22Rv1 (cell line): ENCODE measurements around the gene MBD6.

Experiments
- H3K27ac ChIP-seq: fragments of 450-650 bp; 2 replicates; pipeline ENCODE4 v1.5.1; 2017
- ZFX ChIP-seq: fragments of 450-650 bp; IDR thresholded peaks from 2 replicates; pipeline ENCODE4 v1.6.1; 2017; ENCODE audit warnings: antibody characterized with exemption, borderline replicate concordance
- TF ChIP-seq, protein P1 (sequence below): fragments of 450-650 bp; IDR thresholded peaks from 2 replicates; pipeline ENCODE4 v1.5.1; 2017; ENCODE audit warnings: mild to moderate bottlenecking

Gene MBD6

DNA sequence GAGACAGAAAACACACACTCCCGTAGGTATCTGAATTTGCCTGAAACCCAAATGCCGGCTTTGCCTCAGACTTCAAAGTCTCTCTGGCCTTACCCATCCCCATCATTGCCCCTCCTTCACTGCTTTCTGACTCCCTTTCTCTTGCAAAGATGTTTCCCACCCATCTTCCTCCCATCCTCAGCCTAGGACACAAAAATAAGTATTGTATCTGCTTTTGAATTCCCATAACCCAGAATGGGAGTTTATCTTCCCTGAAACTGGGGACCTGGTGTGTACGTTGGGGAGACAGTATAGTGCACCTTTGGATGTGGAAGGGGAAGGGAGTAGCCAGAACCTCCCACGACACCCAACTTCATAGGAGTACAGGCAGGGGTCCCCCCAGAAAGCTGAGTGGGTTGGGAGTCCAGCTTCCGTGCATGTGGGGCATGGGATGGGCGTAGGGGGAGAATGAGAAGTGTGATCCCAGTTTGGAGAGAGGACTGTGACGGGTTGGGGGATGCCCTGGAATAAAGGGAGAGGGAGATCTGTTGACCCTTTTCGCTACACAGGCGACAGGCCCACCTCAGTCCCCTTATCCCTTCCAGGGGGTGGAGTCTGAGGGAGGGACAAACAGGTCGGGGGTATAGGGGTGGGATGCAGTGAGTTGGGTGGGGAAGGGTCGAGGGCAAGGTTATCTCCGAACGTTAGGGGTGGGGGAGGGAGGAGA lies 26.7 kb downstream of the MBD6 start:
- TF ChIP-seq ZFX = no peak
- TF ChIP-seq, protein P1, sequence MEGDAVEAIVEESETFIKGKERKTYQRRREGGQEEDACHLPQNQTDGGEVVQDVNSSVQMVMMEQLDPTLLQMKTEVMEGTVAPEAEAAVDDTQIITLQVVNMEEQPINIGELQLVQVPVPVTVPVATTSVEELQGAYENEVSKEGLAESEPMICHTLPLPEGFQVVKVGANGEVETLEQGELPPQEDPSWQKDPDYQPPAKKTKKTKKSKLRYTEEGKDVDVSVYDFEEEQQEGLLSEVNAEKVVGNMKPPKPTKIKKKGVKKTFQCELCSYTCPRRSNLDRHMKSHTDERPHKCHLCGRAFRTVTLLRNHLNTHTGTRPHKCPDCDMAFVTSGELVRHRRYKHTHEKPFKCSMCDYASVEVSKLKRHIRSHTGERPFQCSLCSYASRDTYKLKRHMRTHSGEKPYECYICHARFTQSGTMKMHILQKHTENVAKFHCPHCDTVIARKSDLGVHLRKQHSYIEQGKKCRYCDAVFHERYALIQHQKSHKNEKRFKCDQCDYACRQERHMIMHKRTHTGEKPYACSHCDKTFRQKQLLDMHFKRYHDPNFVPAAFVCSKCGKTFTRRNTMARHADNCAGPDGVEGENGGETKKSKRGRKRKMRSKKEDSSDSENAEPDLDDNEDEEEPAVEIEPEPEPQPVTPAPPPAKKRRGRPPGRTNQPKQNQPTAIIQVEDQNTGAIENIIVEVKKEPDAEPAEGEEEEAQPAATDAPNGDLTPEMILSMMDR = no peak
- no peak overlapping the region for H3K27ac ChIP-seq

- TF ChIP-seq ZFX = no peak
- TF ChIP-seq, protein P1 = peak; percentile 55
- H3K27ac ChIP-seq = no peak within 1 kb of the TSS
Observed at GRCh38 chr12:57549909-57550640, 27.5 kb downstream of the MBD6 start, which contains the start of gene KIF5A. KIF5A (plus strand) TSS chr12:57550044; CDS start chr12:57550272, 228 bp downstream.

GRCh38 chr12:57550641-57551549 lies 28.3 kb downstream of the MBD6 start:
- no peak overlapping the region for H3K27ac ChIP-seq
- no peak for TF ChIP-seq ZFX
- TF ChIP-seq, protein P1 = no peak

DNA sequence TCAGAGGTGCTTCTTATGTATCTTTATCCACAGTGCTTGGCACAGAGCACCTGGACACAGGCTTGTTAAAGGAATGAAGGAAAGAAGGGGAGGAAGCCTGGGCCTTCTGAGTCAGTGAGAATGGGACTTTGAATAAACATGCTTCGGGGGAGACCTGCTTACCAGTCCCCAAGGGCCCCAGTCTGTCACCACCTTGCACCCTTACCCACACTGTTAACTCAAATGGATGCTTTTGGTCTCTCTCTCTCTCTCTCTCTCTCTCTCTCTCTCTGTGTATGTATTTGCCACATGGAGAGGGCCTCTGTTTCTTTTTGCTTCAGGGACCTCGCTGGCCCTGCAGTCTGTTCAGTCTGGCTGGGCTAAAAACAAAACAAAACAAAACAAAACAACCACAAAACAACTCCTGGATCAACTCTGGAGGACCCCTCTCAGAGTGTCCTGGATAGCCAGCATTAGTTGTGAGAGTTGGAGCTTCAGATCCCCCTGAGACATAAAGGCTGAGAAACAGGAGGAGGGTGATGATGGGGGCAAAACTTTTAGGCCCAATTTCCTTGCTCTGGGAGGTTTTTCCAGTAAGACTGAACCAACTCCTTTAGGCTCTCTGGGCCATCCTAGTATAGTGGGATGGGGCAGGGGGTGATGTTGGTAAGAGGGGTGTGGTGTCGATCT lies 29.1 kb downstream of the MBD6 start:
- H3K27ac ChIP-seq = no peak overlapping the region

DNA sequence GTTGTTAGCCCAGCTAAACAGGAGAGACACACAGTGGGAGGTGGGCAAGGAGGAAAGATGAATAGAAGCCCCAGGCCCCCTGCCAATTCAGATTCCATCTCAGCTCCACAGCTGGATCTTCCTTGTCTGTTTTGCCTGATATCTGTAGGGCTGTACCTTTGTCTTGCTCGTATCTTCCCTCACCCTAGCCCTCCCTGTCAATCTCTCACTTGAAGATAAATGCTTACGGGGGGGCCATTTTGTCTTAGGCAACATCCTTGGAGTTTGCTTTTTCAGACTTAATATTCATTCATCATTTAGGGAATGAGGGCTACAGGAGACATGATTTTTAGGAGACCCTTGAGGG lies 29.7 kb downstream of the MBD6 start:
- H3K27ac ChIP-seq = no peak overlapping the region
- no peak for TF ChIP-seq ZFX
- TF ChIP-seq, protein P1 = no peak

More for the DNA sequence above, 29.1 kb downstream of the MBD6 start:
- TF ChIP-seq, protein P1 = no peak
- TF ChIP-seq ZFX = no peak

GRCh38 chr12:57552835-57553313 lies 30.2 kb downstream of the MBD6 start:
- H3K27ac ChIP-seq = no peak overlapping the region
- TF ChIP-seq ZFX = no peak
- TF ChIP-seq, protein P1 = no peak
